Activated CD4-positive, alpha-beta T cell treated with anti-CD3 and anti-CD28 coated beads for 48 hours (primary cell): ENCODE measurements around the gene FAM227A.

Experiments
- DNase-seq: peaks from one replicate; pipeline ENCODE4 v3.0.0-alpha.2; 2020

FAM227A gene

GRCh38 chr22:38656256-38657044 lies at the start of gene FAM227A, which contains the start of gene CBY1:
Gene FAM227A, minus strand, starts transcription at chr22:38656392. Its CDS starts 6,224 bp downstream, at chr22:38650168.
Gene CBY1, plus strand, starts transcription at chr22:38656638. Its CDS starts 11,417 bp downstream, at chr22:38668055.
- DNase-seq = peak; percentile 88

GRCh38 chr22:38705235-38706100 lies 49.3 kb upstream of the FAM227A start, which contains the start of gene GTPBP1:
Gene GTPBP1, plus strand, starts transcription at chr22:38705944. Its CDS starts 12 bp downstream, at chr22:38705956.
- DNase-seq = peak; percentile 97

- DNase-seq = no peak
Observed at GRCh38 chr22:38704654-38705234, 48.6 kb upstream of the FAM227A start.

- peak; percentile 98 for DNase-seq
Observed at GRCh38 chr22:38700789-38701628, 44.8 kb upstream of the FAM227A start, which contains the start of gene JOSD1. Gene JOSD1, minus strand, starts transcription at chr22:38700943. Its CDS starts 956 bp downstream, at chr22:38699987.

- DNase-seq = no peak
Observed at GRCh38 chr22:38700270-38700788, 44.1 kb upstream of the FAM227A start.

GRCh38 chr22:38699784-38700183 lies 43.6 kb upstream of the FAM227A start:
- no peak for DNase-seq

- no peak for DNase-seq
Observed at GRCh38 chr22:38699143-38699542, 43.0 kb upstream of the FAM227A start.

- no peak for DNase-seq
Observed at GRCh38 chr22:38698407-38699094, 42.4 kb upstream of the FAM227A start.

- DNase-seq = no peak
Observed at GRCh38 chr22:38697425-38698089, 41.4 kb upstream of the FAM227A start.

- peak; percentile 67 for DNase-seq
Observed at GRCh38 chr22:38696606-38697424, 40.6 kb upstream of the FAM227A start.

GRCh38 chr22:38694940-38695339 lies 38.7 kb upstream of the FAM227A start:
- no peak for DNase-seq

GRCh38 chr22:38694049-38694448 lies 37.9 kb upstream of the FAM227A start:
- no peak for DNase-seq

- no peak for DNase-seq
Observed at GRCh38 chr22:38689651-38690050, 33.5 kb upstream of the FAM227A start.

GRCh38 chr22:38685761-38686160 lies 29.6 kb upstream of the FAM227A start:
- no peak for DNase-seq

GRCh38 chr22:38684895-38685294 lies 28.7 kb upstream of the FAM227A start:
- no peak for DNase-seq

- DNase-seq = peak; percentile 89
Observed at GRCh38 chr22:38681582-38682335, 25.6 kb upstream of the FAM227A start, which contains the start of gene TOMM22. Gene TOMM22, plus strand, starts transcription at chr22:38681957. Its CDS starts 22 bp downstream, at chr22:38681979.

GRCh38 chr22:38675833-38676232 lies 19.6 kb upstream of the FAM227A start:
- DNase-seq = no peak

- DNase-seq = no peak
Observed at GRCh38 chr22:38674888-38675287, 18.7 kb upstream of the FAM227A start.
